ENCODE results near the gene CCDC106. TPM values are rescaled to one million over a fixed set of nuclear protein-coding genes. Genes with fewer than 3 reads are reported as not detected.

Gene CCDC106
- total RNA-seq, 2 experiments from 2014 or later = 8.8 to 11.2 TPM

DNA sequence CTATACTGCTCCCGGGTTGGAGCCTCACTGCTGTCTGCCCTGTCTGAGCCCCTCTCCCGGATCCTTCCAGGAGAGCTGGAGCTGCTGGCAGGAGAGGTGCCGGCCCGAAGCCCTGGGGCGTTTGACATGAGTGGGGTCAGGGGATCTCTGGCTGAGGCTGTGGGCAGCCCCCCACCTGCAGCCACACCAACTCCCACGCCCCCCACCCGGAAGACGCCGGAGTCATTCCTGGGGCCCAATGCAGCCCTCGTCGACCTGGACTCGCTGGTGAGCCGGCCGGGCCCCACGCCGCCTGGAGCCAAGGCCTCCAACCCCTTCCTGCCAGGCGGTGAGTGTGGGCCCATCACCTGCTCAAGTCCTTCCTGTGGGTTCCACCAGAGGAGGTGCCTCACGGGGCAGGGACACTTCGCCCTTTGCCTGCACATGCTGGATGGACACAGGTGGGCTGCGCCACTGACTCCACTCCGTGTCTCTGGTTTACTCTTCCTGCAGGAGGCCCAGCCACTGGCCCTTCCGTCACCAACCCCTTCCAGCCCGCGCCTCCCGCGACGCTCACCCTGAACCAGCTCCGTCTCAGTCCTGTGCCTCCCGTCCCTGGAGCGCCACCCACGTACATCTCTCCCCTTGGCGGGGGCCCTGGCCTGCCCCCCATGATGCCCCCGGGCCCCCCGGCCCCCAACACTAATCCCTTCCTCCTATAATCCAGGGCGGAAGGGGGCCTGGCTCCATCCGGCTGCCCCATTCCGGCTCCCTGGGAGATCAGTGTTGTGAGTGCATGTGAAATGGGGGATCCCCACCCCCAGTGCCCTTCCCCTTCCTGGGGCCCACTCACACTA is 46.9 kb downstream of the CCDC106 start:
- ChIA-PET POLR2A (no interaction called here), CTCF (no interaction called here)
- H3K27me3 Mint-ChIP-seq = no peaks in the 10 kb centered on the region
- no peaks in the 10 kb centered on the region for H3K4me1 Mint-ChIP-seq (ENCODE audit: low read depth)
- H3K4me3 Mint-ChIP-seq = no peak overlapping the region
- no peak overlapping the region for H3K27ac Mint-ChIP-seq
- no peaks in the 10 kb centered on the region for H3K9me3 Mint-ChIP-seq
- intact Hi-C loops (cut with micrococcal nuclease) = no loop called here
- DNase-seq (no peak), ATAC-seq (no peak)
- TF ChIP-seq, protein P1, sequence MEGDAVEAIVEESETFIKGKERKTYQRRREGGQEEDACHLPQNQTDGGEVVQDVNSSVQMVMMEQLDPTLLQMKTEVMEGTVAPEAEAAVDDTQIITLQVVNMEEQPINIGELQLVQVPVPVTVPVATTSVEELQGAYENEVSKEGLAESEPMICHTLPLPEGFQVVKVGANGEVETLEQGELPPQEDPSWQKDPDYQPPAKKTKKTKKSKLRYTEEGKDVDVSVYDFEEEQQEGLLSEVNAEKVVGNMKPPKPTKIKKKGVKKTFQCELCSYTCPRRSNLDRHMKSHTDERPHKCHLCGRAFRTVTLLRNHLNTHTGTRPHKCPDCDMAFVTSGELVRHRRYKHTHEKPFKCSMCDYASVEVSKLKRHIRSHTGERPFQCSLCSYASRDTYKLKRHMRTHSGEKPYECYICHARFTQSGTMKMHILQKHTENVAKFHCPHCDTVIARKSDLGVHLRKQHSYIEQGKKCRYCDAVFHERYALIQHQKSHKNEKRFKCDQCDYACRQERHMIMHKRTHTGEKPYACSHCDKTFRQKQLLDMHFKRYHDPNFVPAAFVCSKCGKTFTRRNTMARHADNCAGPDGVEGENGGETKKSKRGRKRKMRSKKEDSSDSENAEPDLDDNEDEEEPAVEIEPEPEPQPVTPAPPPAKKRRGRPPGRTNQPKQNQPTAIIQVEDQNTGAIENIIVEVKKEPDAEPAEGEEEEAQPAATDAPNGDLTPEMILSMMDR (IDR thresholded peaks at IDR 0.05) = no peak
- peaks cover 12% of the 10 kb centered on the region for H3K36me3 Mint-ChIP-seq (ENCODE audit: low read depth)

DNA sequence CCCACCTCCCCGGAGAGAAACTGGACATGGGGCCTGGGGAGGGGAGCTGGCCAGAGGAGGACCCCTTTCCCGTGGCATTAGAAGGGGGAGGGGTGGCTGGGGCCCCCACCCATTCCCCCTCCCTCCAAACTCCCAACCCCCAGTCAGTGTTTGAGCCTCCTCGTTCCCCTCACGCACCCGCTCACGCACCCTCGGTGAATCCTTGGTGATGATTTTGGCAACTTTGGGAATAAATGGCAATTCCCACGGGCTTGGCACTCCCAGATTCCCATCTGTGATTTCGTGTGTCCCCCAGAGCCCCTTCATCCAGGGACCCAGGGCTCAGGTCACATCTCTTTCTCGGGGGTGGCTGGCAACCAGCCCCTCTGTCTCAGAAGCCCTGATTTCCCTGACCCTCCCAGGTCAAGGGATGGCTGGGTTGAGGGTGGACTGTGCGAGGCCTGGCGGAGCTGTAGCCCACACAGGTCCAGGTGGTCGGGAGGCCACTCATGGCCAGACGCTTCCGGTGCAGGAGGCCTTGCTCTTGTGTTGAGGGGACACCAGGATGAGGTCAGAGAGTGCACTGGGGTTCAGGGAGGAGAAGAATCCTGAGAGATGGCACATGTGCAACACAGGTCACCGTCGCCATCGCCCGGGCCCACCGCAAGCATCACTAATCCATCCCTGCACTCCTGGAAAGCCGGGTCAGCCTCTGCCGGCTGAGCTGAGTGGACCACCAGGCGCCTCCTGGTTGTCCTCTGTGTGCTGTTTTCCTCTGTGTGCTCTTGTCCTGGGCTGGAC is 47.7 kb downstream of the CCDC106 start:
- Mint-ChIP-seq H3K36me3 (ENCODE audit: low read depth) (peaks cover 15% of the 10 kb centered on the region), H3K27me3 (no peaks in the 10 kb centered on the region), H3K4me3 (no peak overlapping the region), H3K4me1 (ENCODE audit: low read depth) (no peaks in the 10 kb centered on the region), H3K27ac (no peak overlapping the region), H3K9me3 (no peaks in the 10 kb centered on the region)
- ATAC-seq (no peak), DNase-seq (no peak)
- TF ChIP-seq, protein P1 (IDR thresholded peaks at IDR 0.05) = no peak
- CTCF ChIA-PET = no interaction called here
- intact Hi-C loops (cut with micrococcal nuclease) = no loop called here
- POLR2A ChIA-PET = no interaction called here

DNA sequence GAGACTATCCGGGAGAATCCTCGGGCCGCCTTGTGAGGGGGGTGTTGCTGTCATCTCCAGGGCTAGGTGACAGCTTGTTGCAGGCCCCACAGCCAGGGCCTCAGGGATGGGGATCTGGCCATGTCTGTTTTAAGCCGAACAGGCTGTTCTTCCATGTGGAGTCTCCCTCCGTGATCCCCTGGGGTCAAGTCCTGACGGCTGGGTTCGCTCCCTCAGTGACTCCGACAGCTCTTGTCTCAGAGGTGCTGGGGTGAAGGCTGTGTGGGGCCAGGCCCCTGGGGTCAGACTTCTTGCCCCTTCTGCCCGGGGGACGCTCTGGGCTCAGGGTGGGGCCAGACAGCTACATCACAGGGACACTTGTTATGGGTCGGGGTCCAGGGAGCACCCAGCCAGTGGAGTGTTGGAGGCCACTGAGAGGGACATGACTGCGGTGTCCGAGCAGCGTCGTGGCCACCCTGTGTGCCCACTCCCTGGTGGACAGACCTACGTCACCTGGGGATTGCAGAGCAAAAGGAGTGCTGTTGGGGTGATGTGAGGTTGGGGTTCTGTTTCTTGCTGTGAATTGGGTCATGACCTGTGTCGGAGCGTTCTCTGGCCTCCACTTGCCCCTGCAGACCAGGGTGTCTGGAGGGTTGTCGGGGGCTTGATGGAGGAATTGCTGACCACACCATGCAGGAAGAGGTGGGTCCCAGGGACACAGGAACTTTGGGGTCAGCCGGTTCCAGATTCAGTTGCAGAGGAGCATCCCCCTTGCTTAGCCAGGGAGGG is 48.5 kb downstream of the CCDC106 start:
- ATAC-seq (no peak), DNase-seq (no peak)
- Mint-ChIP-seq H3K36me3 (ENCODE audit: low read depth) (peaks cover 16% of the 10 kb centered on the region), H3K27ac (no peak overlapping the region), H3K4me1 (ENCODE audit: low read depth) (no peaks in the 10 kb centered on the region), H3K27me3 (no peaks in the 10 kb centered on the region), H3K9me3 (no peaks in the 10 kb centered on the region), H3K4me3 (no peak overlapping the region)
- ChIA-PET POLR2A (interaction anchor here (0.6 kb wide), 1 partner anchor 28 kb away, joined by 3 read pairs; no protein-coding TSS in a partner anchor), CTCF (no interaction called here)
- intact Hi-C loops (cut with micrococcal nuclease) = no loop called here
- TF ChIP-seq, protein P1 (IDR thresholded peaks at IDR 0.05) = no peak

DNA sequence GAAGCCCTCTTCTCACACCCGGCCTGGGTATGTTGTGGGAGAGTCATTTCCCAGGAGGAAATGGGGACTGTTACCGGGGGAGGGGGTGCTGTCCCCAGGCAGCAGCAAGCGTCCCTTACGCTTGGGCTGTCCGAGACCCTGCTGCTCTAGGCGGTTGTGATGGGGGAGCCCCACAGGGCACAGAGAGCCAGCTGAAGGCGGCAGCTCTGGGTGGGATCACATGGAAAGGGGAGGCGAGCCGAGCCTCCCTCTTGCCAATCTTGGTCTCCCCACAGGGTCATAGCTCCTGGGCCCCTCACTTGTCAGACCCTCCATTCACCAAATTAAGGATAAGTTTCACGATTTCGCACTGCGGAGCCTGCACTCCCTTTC is 49.0 kb downstream of the CCDC106 start:
- TF ChIP-seq, protein P1 (IDR thresholded peaks at IDR 0.05) = no peak
- no peak overlapping the region for H3K4me3 Mint-ChIP-seq
- H3K9me3 Mint-ChIP-seq = no peaks in the 10 kb centered on the region
- ChIA-PET CTCF (no interaction called here), POLR2A (interaction anchor here (0.6 kb wide), 1 partner anchor 29 kb away, joined by 3 read pairs; no protein-coding TSS in a partner anchor)
- H3K27ac Mint-ChIP-seq = no peak overlapping the region
- ATAC-seq (no peak), DNase-seq (no peak)
- no peaks in the 10 kb centered on the region for H3K27me3 Mint-ChIP-seq
- intact Hi-C loops (cut with micrococcal nuclease) = no loop called here
- no peaks in the 10 kb centered on the region for H3K4me1 Mint-ChIP-seq (ENCODE audit: low read depth)
- peaks cover 16% of the 10 kb centered on the region for H3K36me3 Mint-ChIP-seq (ENCODE audit: low read depth)
